Measurements from ENCODE around the gene GAS6.

Gene GAS6

GRCh38 chr13:113851826-113852535 is 11.9 kb downstream of the GAS6 start:
- ATAC-seq = no peak
- no peak for TF ChIP-seq ZFP3 (CRISPR knock-in tag; IDR thresholded peaks at IDR 0.05)
- TF ChIP-seq POU6F1 (CRISPR knock-in tag; IDR thresholded peaks at IDR 0.05; ENCODE audit: borderline replicate concordance, low read depth) = no peak
- TF ChIP-seq TOX (CRISPR knock-in tag; IDR thresholded peaks at IDR 0.05; ENCODE audit: borderline replicate concordance) = no peak

- ATAC-seq = no peak
- no peak for TF ChIP-seq CREB5 (CRISPR knock-in tag; IDR thresholded peaks at IDR 0.05; ENCODE audit: low read depth)
- TF ChIP-seq POU6F1 (CRISPR knock-in tag; IDR thresholded peaks at IDR 0.05; ENCODE audit: borderline replicate concordance, low read depth) = no peak
- no peak for TF ChIP-seq CSDC2 (CRISPR knock-in tag; IDR thresholded peaks at IDR 0.05)
- no peak for TF ChIP-seq CSRNP3 (CRISPR knock-in tag; IDR thresholded peaks at IDR 0.05)
- TF ChIP-seq ZC3H10 (CRISPR knock-in tag; IDR thresholded peaks at IDR 0.05) = no peak
- TF ChIP-seq ZNF8 (CRISPR knock-in tag; IDR thresholded peaks at IDR 0.05) = no peak
- TF ChIP-seq BACH2 (CRISPR knock-in tag; IDR thresholded peaks at IDR 0.05; ENCODE audit: borderline replicate concordance) = no peak
- no peak for TF ChIP-seq OSR1 (CRISPR knock-in tag; IDR thresholded peaks at IDR 0.05)
- no peak for TF ChIP-seq ZNF565 (CRISPR knock-in tag; conservative IDR thresholded peaks at IDR 0.05; ENCODE audit: low read depth)
- no peak for TF ChIP-seq SNAI2 (CRISPR knock-in tag; IDR thresholded peaks at IDR 0.05)
- no peak for TF ChIP-seq PATZ1 (CRISPR knock-in tag; IDR thresholded peaks at IDR 0.05; ENCODE audit: borderline replicate concordance)
- TF ChIP-seq ARNTL (CRISPR knock-in tag; IDR thresholded peaks at IDR 0.05; ENCODE audit: borderline replicate concordance, low read depth) = no peak
Observed at GRCh38 chr13:113851480-113851803, 12.4 kb downstream of the GAS6 start.

- ATAC-seq = no peak
- TF ChIP-seq ZC3H10 (CRISPR knock-in tag; IDR thresholded peaks at IDR 0.05) = no peak
- no peak for TF ChIP-seq OSR1 (CRISPR knock-in tag; IDR thresholded peaks at IDR 0.05)
- TF ChIP-seq ZNF565 (CRISPR knock-in tag; conservative IDR thresholded peaks at IDR 0.05; ENCODE audit: low read depth) = no peak
- no peak for TF ChIP-seq ISL1 (CRISPR knock-in tag; IDR thresholded peaks at IDR 0.05)
- TF ChIP-seq TCF4 (CRISPR knock-in tag; IDR thresholded peaks at IDR 0.05; ENCODE audit: borderline replicate concordance) = no peak
- TF ChIP-seq TOX (CRISPR knock-in tag; IDR thresholded peaks at IDR 0.05; ENCODE audit: borderline replicate concordance) = 0 out of 2 replicates have a peak, but pooled peaks have one; percentile 17
Observed at GRCh38 chr13:113850722-113851479, 13.0 kb downstream of the GAS6 start.

- no peak for ATAC-seq
- TF ChIP-seq ZNF565 (CRISPR knock-in tag; conservative IDR thresholded peaks at IDR 0.05; ENCODE audit: low read depth) (no peak), BACH2 (CRISPR knock-in tag; IDR thresholded peaks at IDR 0.05; ENCODE audit: borderline replicate concordance) (no peak), CSDC2 (CRISPR knock-in tag; IDR thresholded peaks at IDR 0.05) (no peak)
Observed at GRCh38 chr13:113849981-113850721, 13.7 kb downstream of the GAS6 start.

Measured in SK-N-SH treated with all-trans-retinoic acid at 6 μM for 48 hours (cell line).